HG03520 (cell line): ENCODE results near the gene TREH.
"Not testable (repeated sequence)": the region's sequence is repeated elsewhere in the genome, so short reads cannot be mapped to it uniquely, and the experiment has no call there.

Source experiments
- ATAC-seq: cut with Tn5 transposase; IDR thresholded peaks from one replicate; pipeline ENCODE4 v1.9.1; 2021; ENCODE audit warnings: mild to moderate bottlenecking, moderate library complexity; ENCODE audit not compliant: unreplicated experiment

TREH gene

DNA sequence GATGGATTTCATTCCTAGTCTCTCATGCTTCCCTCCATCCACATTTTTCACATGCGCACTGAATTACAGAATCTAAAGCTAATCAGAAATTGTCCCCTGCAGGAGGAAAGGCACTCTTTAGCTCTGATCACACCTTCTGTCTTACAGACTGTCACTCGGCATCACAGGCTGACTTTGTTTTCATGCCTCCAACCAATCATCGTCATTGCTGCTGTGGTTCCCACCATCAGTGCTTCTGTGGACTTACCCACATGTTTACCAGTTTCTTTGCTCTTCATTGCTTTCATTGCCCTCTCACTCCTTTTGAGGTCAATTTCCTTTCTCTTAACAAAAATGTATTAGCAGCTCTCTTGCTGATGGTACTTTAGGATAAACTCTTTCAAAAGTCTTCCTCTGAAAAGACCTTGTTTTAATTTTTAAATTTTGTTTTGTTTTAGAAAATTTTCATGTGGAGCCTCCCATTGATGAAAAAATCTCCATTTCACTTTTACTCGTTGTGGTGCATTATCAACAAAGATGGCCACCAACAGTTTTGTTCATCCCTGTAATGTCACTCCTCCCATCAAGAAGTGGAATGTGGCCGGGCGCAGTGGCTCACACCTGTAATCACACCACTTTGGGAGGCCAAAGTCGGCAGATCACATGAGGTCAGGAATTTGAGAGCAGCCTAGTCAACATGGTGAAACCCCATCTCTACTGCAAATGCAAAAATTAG, 20.2 kb upstream of the TREH start:
- no peak for ATAC-seq

GRCh38 chr11:118697346-118697745, 17.9 kb upstream of the TREH start:
- no peak for ATAC-seq

- ATAC-seq, result no peak
Observed at GRCh38 chr11:118696673-118697226, 17.3 kb upstream of the TREH start.

DNA sequence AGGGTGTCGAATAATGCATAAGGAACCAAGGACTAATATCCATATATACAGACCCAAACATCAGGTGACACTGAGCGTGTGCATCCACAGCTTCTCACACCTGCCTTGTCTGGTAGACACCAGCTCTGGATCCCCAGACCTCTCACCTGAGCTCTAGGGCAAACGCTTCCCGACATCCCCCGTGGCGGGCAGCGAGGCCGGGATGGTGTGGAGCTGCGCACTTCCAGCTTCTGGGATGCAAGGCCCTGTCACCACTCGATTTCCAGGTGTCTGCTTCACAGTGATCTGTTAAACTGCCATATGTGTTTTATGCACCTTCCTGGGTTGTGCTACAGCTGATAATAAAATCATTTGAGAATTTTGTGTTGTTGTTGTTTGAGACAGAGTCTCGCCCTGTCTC, 15.3 kb upstream of the TREH start:
- ATAC-seq, result no peak

DNA sequence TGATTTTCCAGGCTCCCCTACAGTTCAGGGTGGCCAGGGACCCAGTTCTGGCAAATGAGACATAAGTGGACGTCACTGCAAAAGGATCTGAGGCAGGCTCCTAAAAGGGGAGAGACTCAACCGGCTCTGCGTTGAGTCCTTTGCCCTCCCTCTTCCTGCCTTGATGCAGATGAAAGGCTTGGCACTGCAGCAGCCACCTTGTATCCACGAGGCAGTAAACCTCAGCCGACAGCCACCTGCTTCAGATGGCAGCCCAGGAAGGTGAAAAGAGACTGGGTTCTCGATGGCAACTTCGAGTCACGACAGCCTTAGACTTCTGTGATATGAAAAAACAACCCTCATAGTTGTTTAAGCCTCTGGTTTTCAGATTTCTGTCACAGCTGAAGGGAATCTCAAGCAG, 14.7 kb upstream of the TREH start:
- ATAC-seq, result no peak

GRCh38 chr11:118691926-118692830, 12.7 kb upstream of the TREH start:
- ATAC-seq, result no peak

GRCh38 chr11:118690553-118691304, 11.3 kb upstream of the TREH start:
- no peak for ATAC-seq

DNA sequence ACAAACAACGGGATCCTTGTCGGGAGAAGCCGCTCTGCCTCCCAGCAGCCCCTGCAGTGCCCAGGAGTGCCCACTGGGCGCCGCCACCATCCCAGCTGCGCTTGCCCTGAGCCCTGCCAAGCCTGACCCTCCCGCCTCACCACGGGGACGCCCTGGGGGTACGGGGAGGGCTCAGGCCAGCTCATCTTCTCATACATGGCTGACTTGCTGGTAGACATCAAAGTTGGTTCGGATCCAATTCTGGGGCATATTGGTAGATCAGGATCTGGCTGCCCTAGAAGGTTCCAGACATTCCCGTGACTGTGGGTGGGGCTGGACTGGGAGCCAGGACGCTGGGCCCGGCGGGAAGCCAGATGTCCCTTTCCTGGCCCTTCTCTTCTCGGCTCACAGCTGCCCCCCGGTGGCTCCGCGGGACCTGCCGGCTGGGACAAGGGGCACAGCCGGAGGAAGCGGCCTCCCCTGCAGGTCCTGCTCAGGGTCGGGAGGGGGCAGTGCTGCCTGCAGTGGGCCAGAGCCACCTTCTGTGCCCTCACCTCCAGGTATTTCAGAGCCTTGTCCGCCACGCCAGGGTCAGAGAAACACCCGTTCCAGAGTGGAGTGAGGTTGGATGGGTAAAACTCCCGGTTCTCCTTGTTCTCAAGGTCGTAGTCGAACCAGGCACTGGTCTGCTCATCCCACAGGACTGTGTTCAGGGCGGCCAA, 10.6 kb upstream of the TREH start:
- ATAC-seq, result peak; percentile 80

GRCh38 chr11:118689503-118689851, 10.0 kb upstream of the TREH start:
- ATAC-seq, result no peak

DNA sequence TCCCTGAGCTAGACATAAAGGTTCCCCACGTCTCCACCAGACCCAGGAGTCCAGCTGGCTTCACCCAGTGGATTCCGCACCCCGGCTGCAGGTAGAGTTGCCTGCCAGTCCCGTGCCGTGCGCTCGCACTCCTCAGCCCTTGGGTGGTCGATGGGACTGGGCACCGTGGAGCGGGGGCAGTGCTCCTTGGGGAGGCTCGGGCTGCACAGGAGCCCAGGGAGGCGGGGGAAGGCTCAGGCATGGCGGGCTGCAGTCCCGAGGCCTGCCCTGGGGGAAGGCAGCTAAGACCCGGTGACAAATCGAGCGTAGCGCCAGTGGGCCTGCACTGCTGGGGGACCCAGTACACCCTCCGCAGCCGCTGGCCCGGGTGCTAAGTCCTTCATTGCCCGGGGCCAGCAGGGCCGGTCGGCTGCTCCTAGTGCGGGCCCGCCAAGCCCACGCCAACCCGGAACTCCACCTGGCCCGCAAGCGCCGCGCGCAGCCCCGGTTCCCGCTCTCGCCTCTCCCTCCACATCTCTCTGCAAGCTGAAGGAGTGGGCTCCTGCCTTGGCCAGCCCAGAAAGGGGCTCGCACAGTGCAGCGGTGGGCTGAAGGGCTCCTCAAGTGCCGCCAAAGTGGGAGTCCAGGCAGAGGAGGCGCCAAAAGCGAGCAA, 9.5 kb upstream of the TREH start:
- no peak for ATAC-seq

DNA sequence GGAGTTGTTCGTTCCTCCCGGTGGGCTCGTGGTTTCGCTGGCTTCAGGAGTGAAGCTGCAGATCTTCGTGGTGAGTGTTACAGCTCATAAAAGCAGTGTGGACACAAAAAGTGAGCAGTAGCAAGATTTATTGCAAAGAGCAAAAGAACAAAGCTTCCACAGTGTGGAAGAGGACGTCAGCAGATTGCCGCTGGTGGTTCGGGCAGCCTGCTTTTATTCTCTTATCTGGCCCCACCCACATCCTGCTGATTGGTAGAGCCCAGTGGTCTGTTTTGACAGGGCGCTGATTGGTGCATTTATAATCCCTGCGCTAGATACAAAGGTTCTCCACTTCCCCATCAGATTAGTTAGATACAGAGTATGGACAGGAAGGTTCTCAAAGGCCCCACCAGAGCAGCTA, 8.9 kb upstream of the TREH start:
- ATAC-seq, result not testable (repeated sequence)

DNA sequence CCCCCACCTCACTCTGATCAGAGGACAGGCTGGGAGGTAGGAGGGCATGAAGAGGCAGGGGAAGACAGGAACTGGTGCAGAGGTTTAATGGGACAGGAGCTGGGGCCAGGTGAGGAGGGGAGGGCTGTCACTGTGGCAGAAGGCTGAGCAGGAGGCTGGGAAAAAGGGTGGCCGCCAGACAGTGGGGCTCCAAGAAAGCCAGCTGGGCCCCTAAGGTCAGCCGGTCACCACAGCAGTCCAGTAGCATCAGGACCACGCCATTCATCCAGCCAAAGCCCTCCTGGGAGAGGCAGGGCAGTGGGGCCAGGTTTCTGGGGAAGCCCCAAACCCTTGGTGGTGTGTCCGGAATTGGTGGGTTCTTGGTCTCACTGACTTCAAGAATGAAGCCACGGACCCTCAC, 8.5 kb upstream of the TREH start:
- ATAC-seq, result no peak

- no peak for ATAC-seq
Observed at GRCh38 chr11:118684187-118684586, 4.7 kb upstream of the TREH start.

DNA sequence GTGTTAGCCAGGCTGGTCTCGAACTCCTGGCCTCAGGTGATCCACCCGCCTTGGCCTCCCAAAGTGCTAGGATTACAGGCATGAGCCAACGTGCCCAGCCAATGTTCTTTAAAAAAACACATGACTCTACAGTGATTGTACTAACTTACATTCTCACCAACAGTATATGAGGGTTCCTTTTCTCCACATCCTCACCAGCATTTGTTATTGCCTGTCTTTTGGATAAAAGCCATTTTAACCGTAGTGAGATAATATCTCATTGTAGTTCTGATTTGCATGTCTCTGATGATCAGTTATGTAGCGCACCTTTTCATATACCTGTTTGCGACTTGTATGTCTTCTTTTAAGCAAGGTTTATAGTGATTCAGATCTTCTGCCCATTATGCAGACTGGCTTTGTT, 3.5 kb upstream of the TREH start:
- ATAC-seq, result not testable (repeated sequence)

GRCh38 chr11:118682372-118682771, 2.9 kb upstream of the TREH start:
- no peak for ATAC-seq

GRCh38 chr11:118678908-118679307, 542 bp downstream of the TREH start:
- not testable (repeated sequence) for ATAC-seq

GRCh38 chr11:118677977-118678376, 1.5 kb downstream of the TREH start:
- no peak for ATAC-seq

DNA sequence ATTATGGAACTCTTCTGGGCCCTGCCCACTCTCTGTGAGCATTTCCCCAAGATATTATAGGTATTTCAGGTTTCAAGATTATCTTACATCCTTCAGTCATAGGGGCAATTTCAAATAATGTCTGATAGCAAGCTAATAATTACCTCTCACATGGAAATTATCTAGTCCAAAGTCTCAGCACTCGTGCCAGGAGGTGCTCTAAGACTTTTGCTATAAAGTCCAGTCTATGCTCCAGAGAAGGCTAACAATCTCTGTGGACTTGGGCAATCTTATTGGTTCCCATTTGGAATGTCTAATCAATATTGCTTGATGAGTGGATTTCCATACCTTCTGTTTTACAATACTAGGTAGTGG, 5.4 kb downstream of the TREH start:
- no peak for ATAC-seq

- no peak for ATAC-seq
Observed at GRCh38 chr11:118673361-118674081, 5.9 kb downstream of the TREH start.

DNA sequence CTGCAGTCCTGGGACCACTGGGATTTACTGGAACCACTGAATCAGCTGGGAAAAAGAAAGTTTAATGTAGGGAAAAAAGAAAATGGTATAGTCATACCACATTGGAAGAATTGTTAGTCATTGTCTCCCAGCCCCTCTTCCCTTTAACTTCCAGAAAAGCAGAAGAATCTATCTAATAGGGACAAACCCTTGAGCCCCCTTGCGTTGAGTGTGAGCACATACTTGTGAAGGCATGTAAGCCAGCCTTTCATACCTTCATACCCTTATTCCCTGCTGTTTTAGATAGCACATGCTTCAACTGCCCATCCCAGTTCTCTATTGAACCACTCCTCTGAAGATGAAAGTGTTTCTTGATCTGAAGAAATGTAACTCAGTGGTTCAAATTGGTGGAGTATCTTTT, 6.6 kb downstream of the TREH start:
- no peak for ATAC-seq
